ENCODE results near the gene MAP3K20.

The MAP3K20 gene

DNA sequence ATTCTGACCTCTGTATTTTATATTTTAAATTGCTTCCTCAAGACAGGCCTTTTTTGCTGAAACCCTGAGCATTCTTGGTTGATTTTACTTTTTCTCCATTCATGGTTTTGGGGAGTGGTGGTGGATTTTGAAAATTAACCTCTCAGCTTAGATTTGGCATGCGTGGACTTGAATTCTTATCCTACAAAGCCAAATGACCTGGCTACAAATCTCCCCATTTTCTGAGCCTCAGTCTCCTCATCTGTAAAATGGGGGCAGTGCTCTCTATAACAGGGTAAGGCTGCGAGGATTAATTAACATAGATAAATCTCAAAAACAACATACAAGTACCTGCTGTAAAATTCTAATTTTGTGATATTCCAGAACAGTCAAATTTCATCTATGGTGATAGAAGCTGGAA lies 175.6 kb downstream of the MAP3K20 start:
- TF ChIP-seq POLR2AphosphoS5 (IDR thresholded peaks at IDR 0.05; ENCODE audit: low read depth, low read length), result no peak
- TF ChIP-seq, protein P1, sequence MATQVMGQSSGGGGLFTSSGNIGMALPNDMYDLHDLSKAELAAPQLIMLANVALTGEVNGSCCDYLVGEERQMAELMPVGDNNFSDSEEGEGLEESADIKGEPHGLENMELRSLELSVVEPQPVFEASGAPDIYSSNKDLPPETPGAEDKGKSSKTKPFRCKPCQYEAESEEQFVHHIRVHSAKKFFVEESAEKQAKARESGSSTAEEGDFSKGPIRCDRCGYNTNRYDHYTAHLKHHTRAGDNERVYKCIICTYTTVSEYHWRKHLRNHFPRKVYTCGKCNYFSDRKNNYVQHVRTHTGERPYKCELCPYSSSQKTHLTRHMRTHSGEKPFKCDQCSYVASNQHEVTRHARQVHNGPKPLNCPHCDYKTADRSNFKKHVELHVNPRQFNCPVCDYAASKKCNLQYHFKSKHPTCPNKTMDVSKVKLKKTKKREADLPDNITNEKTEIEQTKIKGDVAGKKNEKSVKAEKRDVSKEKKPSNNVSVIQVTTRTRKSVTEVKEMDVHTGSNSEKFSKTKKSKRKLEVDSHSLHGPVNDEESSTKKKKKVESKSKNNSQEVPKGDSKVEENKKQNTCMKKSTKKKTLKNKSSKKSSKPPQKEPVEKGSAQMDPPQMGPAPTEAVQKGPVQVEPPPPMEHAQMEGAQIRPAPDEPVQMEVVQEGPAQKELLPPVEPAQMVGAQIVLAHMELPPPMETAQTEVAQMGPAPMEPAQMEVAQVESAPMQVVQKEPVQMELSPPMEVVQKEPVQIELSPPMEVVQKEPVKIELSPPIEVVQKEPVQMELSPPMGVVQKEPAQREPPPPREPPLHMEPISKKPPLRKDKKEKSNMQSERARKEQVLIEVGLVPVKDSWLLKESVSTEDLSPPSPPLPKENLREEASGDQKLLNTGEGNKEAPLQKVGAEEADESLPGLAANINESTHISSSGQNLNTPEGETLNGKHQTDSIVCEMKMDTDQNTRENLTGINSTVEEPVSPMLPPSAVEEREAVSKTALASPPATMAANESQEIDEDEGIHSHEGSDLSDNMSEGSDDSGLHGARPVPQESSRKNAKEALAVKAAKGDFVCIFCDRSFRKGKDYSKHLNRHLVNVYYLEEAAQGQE (IDR thresholded peaks at IDR 0.05; ENCODE audit: insufficient read depth in 1 of 2, low read depth in 2 of 2, low read length in 2 of 2), result no peak
- TF ChIP-seq TAF1 (IDR thresholded peaks at IDR 0.05; ENCODE audit: borderline replicate concordance, insufficient read depth, low read length), result no peak
- TF ChIP-seq FOXP2 (optimal IDR thresholded peaks at IDR 0.05; ENCODE audit: borderline replicate concordance, extremely low read depth, extremely low read length, insufficient read depth), result no peak
- no peak for TF ChIP-seq SIN3A (IDR thresholded peaks at IDR 0.05; ENCODE audit: borderline replicate concordance, insufficient read depth, low read length)

DNA sequence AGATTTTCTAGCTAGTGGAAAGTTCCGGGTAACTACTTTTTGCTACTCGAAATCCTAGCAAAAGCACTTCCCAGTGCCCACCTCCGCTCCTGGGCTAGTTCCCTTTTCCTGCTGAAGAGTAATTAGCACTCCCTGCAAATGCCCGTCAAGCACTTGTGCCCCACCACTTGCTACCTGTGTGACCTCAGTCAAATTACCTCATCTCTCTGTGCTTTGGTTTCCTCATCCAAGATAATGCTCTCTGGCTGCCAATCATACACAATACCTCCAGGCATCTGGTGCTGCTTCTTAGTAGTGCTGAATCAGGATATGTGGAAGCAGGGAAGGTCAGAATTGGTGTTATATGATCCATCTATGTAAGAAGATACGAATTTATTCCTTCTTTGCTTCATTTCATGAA lies 176.9 kb downstream of the MAP3K20 start:
- no peak for TF ChIP-seq POLR2AphosphoS5 (IDR thresholded peaks at IDR 0.05; ENCODE audit: low read depth, low read length)
- TF ChIP-seq, protein P1 (IDR thresholded peaks at IDR 0.05; ENCODE audit: insufficient read depth in 1 of 2, low read depth in 2 of 2, low read length in 2 of 2), result no peak
- TF ChIP-seq SIN3A (IDR thresholded peaks at IDR 0.05; ENCODE audit: borderline replicate concordance, insufficient read depth, low read length), result no peak
- TF ChIP-seq TAF1 (IDR thresholded peaks at IDR 0.05; ENCODE audit: borderline replicate concordance, insufficient read depth, low read length), result no peak
- no peak for TF ChIP-seq FOXP2 (optimal IDR thresholded peaks at IDR 0.05; ENCODE audit: borderline replicate concordance, extremely low read depth, extremely low read length, insufficient read depth)

DNA sequence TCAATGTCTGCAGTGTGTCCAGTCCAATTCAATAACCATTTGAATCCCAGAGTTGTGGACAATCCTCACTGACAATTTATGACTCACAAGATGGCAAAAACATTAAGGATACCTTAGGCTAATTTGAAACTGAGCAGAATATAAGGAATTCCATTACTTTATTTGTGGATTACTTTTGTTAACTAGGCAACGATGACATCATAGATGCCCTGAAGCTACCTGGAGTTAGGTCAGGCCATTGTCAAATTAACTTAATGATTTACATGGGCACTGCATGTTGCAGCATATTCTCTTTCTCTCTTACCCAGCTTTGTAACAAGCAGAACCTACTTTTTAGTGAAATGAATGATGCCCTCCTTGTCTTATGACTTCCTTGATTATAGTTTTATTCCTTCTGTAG lies 179.0 kb downstream of the MAP3K20 start:
- TF ChIP-seq, protein P1 (IDR thresholded peaks at IDR 0.05; ENCODE audit: insufficient read depth in 1 of 2, low read depth in 2 of 2, low read length in 2 of 2), result no peak
- TF ChIP-seq TAF1 (IDR thresholded peaks at IDR 0.05; ENCODE audit: borderline replicate concordance, insufficient read depth, low read length), result no peak
- no peak for TF ChIP-seq SIN3A (IDR thresholded peaks at IDR 0.05; ENCODE audit: borderline replicate concordance, insufficient read depth, low read length)
- TF ChIP-seq FOXP2 (optimal IDR thresholded peaks at IDR 0.05; ENCODE audit: borderline replicate concordance, extremely low read depth, extremely low read length, insufficient read depth), result no peak
- no peak for TF ChIP-seq POLR2AphosphoS5 (IDR thresholded peaks at IDR 0.05; ENCODE audit: low read depth, low read length)

DNA sequence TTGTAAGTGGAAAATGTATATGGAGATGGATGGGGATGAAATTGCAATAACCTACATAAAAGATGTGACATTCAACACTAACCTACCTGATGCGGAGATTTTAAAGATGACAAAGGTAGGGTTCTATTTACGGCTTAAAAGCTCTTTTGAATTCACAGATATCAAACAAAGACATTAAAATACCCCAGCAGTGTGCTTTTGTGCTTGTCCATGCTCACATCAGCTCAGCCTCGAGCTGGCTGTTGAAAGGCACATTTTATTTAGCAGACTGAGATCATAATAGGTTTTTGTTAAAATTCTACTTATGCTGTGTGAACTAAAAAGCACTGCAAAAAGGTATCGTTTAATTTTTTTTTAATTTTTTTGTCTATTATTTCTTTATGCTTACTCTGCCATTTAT lies 183.1 kb downstream of the MAP3K20 start:
- no peak for TF ChIP-seq SIN3A (IDR thresholded peaks at IDR 0.05; ENCODE audit: borderline replicate concordance, insufficient read depth, low read length)
- TF ChIP-seq POLR2AphosphoS5 (IDR thresholded peaks at IDR 0.05; ENCODE audit: low read depth, low read length), result no peak
- no peak for TF ChIP-seq FOXP2 (optimal IDR thresholded peaks at IDR 0.05; ENCODE audit: borderline replicate concordance, extremely low read depth, extremely low read length, insufficient read depth)
- TF ChIP-seq, protein P1 (IDR thresholded peaks at IDR 0.05; ENCODE audit: insufficient read depth in 1 of 2, low read depth in 2 of 2, low read length in 2 of 2), result no peak
- TF ChIP-seq TAF1 (IDR thresholded peaks at IDR 0.05; ENCODE audit: borderline replicate concordance, insufficient read depth, low read length), result no peak

DNA sequence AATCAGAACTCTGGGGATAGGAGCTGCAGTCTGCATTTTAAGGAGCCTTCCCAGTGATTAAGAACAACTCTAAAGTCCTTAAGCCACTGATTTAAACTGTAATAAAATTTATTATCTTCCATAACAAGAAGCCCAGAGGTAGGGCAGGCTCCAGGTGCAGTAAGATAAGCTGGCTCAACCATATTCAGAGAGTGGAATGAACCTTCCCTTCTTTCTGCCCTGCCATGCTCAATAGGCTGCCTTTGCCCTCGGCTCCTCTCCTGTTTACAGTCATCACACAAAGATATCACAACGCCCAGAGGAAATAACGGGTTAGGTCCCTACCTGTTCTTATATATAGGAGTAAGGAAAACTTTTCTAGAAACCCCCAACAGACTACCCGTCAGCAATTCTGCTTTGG lies 188.5 kb downstream of the MAP3K20 start:
- TF ChIP-seq TAF1 (IDR thresholded peaks at IDR 0.05; ENCODE audit: borderline replicate concordance, insufficient read depth, low read length) (no peak), FOXP2 (optimal IDR thresholded peaks at IDR 0.05; ENCODE audit: borderline replicate concordance, extremely low read depth, extremely low read length, insufficient read depth) (no peak), SIN3A (IDR thresholded peaks at IDR 0.05; ENCODE audit: borderline replicate concordance, insufficient read depth, low read length) (no peak), POLR2AphosphoS5 (IDR thresholded peaks at IDR 0.05; ENCODE audit: low read depth, low read length) (no peak)
- TF ChIP-seq, protein P1 (IDR thresholded peaks at IDR 0.05; ENCODE audit: insufficient read depth in 1 of 2, low read depth in 2 of 2, low read length in 2 of 2), result no peak

Data from PFSK-1 (cell line).